D721Med (cell line): ENCODE measurements around the gene HOTAIR.

ENCODE experiments used
- DNase-seq: peaks from one replicate; pipeline ENCODE4 v3.0.0; 2011; ENCODE audit warnings: low spot score; ENCODE audit not compliant: insufficient read length
- FAIRE-seq: peaks from 2 replicates; lab custom pipeline; 2011; peaks lifted over from hg19 to GRCh38; lab: Jason Lieb, UNC
- CTCF ChIP-seq: IDR thresholded peaks from 2 replicates; pipeline ENCODE4 v1.5.1; 2012; ENCODE audit warnings: mild to moderate bottlenecking, control low read depth; ENCODE audit not compliant: insufficient read depth; ENCODE audit errors: missing control alignments

HOTAIR gene

GRCh38 chr12:54005531-54005852 is 30.7 kb upstream of the HOTAIR start:
- no peak for DNase-seq
- TF ChIP-seq CTCF, result no peak
- FAIRE-seq, result no peak

- no peak for TF ChIP-seq CTCF
- FAIRE-seq, result no peak
- no peak for DNase-seq
Observed at GRCh38 chr12:54004841-54005530, 30.2 kb upstream of the HOTAIR start.

GRCh38 chr12:54004063-54004840 is 29.5 kb upstream of the HOTAIR start:
- TF ChIP-seq CTCF, result no peak
- FAIRE-seq (no peak), DNase-seq (no peak)

- DNase-seq (no peak), FAIRE-seq (no peak)
- TF ChIP-seq CTCF, result no peak
Observed at GRCh38 chr12:54003625-54004024, 28.9 kb upstream of the HOTAIR start.

GRCh38 chr12:54002915-54003389 is 28.2 kb upstream of the HOTAIR start:
- TF ChIP-seq CTCF, result no peak
- no peak for FAIRE-seq
- DNase-seq, result no peak

- TF ChIP-seq CTCF, result no peak
- DNase-seq (no peak), FAIRE-seq (no peak)
Observed at GRCh38 chr12:54002278-54002914, 27.6 kb upstream of the HOTAIR start.
